ENCODE measurements around the gene CNTNAP2. TPM values are rescaled to one million over a fixed set of nuclear protein-coding genes. Genes with fewer than 3 reads are reported as not detected.

The CNTNAP2 gene
- total and polyA plus RNA-seq, 2 donors (not counting 1 experiment from before 2014, with no cell fraction given), result not detected

DNA sequence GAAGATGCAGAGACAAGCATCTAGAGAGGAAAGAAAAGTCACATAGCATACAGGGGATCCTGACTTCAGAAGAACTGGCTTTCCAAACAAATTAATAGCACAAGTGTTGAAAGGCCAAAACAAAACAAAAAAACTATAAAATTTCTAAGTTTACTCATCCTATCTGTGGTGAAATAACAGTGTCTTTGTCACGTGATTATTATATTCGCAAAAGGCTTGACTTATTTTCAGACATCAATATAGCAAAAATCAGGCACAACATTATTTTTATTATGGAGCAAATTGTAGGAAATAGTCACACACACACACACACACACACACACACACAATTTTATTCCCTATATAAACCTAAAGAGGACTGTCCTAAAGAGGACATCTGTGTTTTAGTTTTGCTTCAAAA, 272.3 kb downstream of the CNTNAP2 start:
- TF ChIP-seq, protein P1, sequence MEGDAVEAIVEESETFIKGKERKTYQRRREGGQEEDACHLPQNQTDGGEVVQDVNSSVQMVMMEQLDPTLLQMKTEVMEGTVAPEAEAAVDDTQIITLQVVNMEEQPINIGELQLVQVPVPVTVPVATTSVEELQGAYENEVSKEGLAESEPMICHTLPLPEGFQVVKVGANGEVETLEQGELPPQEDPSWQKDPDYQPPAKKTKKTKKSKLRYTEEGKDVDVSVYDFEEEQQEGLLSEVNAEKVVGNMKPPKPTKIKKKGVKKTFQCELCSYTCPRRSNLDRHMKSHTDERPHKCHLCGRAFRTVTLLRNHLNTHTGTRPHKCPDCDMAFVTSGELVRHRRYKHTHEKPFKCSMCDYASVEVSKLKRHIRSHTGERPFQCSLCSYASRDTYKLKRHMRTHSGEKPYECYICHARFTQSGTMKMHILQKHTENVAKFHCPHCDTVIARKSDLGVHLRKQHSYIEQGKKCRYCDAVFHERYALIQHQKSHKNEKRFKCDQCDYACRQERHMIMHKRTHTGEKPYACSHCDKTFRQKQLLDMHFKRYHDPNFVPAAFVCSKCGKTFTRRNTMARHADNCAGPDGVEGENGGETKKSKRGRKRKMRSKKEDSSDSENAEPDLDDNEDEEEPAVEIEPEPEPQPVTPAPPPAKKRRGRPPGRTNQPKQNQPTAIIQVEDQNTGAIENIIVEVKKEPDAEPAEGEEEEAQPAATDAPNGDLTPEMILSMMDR (conservative IDR thresholded peaks at IDR 0.05 in 1 of 2, IDR thresholded peaks at IDR 0.05 in 1 of 2; ENCODE audit: low read depth in 1 of 2, low read length in 2 of 2), result no peak
- no peak for TF ChIP-seq EZH2 (IDR thresholded peaks at IDR 0.05; ENCODE audit: low read length, missing control alignments)
- Histone ChIP-seq H3K4me2 (ENCODE audit: extremely low read depth, insufficient read depth, low read length) (no peak overlapping the region), H3K4me1 (ENCODE audit: control insufficient read depth, extremely low read depth, insufficient read depth, low read length) (no peaks in the 10 kb centered on the region), H3K27me3 (ENCODE audit: control insufficient read depth, insufficient read depth, low read length) (no peaks in the 10 kb centered on the region), H3K9me3 (ENCODE audit: control insufficient read depth, insufficient read depth, low read depth, low read length) (no peaks in the 10 kb centered on the region), H3K9ac (ENCODE audit: insufficient read depth, low read length) (no peak overlapping the region), H4K20me1 (ENCODE audit: control insufficient read depth, extremely low read depth, insufficient read depth, low read length) (no peaks in the 10 kb centered on the region), H2AFZ (ENCODE audit: low read length) (no peak overlapping the region), H3K4me3 (replicated peaks in 1 of 4; ENCODE audit: control extremely low read depth in 1 of 4, insufficient read depth in 1 of 4, low read depth in 3 of 4, low read length in 4 of 4) (no peak overlapping the region), H3K79me2 (ENCODE audit: control insufficient read depth, insufficient read depth, low read length) (no peaks in the 10 kb centered on the region), H3K36me3 (ENCODE audit: control insufficient read depth, insufficient read depth, low read length) (no peaks in the 10 kb centered on the region), H3K27ac (ENCODE audit: insufficient read depth, low read length) (no peak overlapping the region)
- no peak for DNase-seq (ENCODE audit: low read depth in 2 of 2)

DNA sequence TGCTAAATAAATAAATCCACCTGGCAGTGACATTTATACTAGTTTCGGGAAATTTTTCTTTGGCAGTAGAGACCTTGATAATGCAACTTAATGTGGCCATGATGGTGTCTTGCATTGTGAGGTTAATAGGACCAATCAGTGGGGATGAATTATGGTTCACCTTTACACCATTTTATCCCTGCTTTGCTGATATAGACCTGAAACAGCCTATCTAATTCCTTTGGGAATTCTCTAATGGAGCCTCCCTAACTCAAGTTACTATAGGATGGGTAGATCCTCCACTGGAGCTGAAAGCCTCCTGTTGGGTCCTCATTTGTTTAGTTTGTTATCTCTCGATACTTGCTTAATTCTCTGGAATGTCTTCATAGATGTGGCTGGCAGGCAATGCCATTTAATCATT, 276.7 kb downstream of the CNTNAP2 start:
- TF ChIP-seq, protein P1 (conservative IDR thresholded peaks at IDR 0.05 in 1 of 2, IDR thresholded peaks at IDR 0.05 in 1 of 2; ENCODE audit: low read depth in 1 of 2, low read length in 2 of 2), result no peak
- no peak for TF ChIP-seq EZH2 (IDR thresholded peaks at IDR 0.05; ENCODE audit: low read length, missing control alignments)

DNA sequence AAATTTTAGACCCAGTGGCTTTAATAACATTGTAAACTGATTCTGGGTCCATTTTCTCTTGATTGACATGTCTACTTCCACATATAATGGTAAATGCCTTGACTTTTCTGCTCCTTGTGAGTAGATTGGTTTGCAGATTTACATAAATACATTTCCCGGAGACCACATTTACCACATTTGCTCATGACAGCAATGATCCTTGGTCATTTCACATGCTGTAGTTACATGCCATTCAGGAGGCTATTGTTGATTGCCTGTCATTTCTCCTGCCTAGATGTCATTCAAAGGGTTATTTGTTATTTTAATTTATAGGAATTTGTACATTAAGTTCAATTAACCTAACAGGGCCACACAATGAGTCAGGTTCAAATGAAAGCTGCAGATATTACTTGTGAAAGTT, 280.5 kb downstream of the CNTNAP2 start:
- Histone ChIP-seq H4K20me1 (ENCODE audit: control insufficient read depth, extremely low read depth, insufficient read depth, low read length) (no peaks in the 10 kb centered on the region), H3K27me3 (ENCODE audit: control insufficient read depth, insufficient read depth, low read length) (no peaks in the 10 kb centered on the region), H3K9ac (ENCODE audit: insufficient read depth, low read length) (no peak overlapping the region), H3K36me3 (ENCODE audit: control insufficient read depth, insufficient read depth, low read length) (no peaks in the 10 kb centered on the region), H3K4me2 (ENCODE audit: extremely low read depth, insufficient read depth, low read length) (no peak overlapping the region), H3K4me3 (replicated peaks in 1 of 4; ENCODE audit: control extremely low read depth in 1 of 4, insufficient read depth in 1 of 4, low read depth in 3 of 4, low read length in 4 of 4) (no peak overlapping the region), H3K79me2 (ENCODE audit: control insufficient read depth, insufficient read depth, low read length) (no peaks in the 10 kb centered on the region), H2AFZ (ENCODE audit: low read length) (no peak overlapping the region), H3K9me3 (ENCODE audit: control insufficient read depth, insufficient read depth, low read depth, low read length) (no peaks in the 10 kb centered on the region), H3K27ac (ENCODE audit: insufficient read depth, low read length) (no peak overlapping the region), H3K4me1 (ENCODE audit: control insufficient read depth, extremely low read depth, insufficient read depth, low read length) (no peaks in the 10 kb centered on the region)
- DNase-seq (ENCODE audit: low read depth in 2 of 2), result no peak
- no peak for TF ChIP-seq EZH2 (IDR thresholded peaks at IDR 0.05; ENCODE audit: low read length, missing control alignments)
- TF ChIP-seq, protein P1 (conservative IDR thresholded peaks at IDR 0.05 in 1 of 2, IDR thresholded peaks at IDR 0.05 in 1 of 2; ENCODE audit: low read depth in 1 of 2, low read length in 2 of 2), result no peak

More for the DNA sequence above, 276.7 kb downstream of the CNTNAP2 start:
- H3K9me3 ChIP-seq (ENCODE audit: control insufficient read depth, insufficient read depth, low read depth, low read length), result no peaks in the 10 kb centered on the region
- H3K36me3 ChIP-seq (ENCODE audit: control insufficient read depth, insufficient read depth, low read length), result no peaks in the 10 kb centered on the region
- no peaks in the 10 kb centered on the region for H3K79me2 ChIP-seq (ENCODE audit: control insufficient read depth, insufficient read depth, low read length)
- H3K4me2 ChIP-seq (ENCODE audit: extremely low read depth, insufficient read depth, low read length), result no peak overlapping the region
- no peak overlapping the region for H3K9ac ChIP-seq (ENCODE audit: insufficient read depth, low read length)
- H4K20me1 ChIP-seq (ENCODE audit: control insufficient read depth, extremely low read depth, insufficient read depth, low read length), result no peaks in the 10 kb centered on the region
- no peak overlapping the region for H2AFZ ChIP-seq (ENCODE audit: low read length)
- no peak for DNase-seq (ENCODE audit: low read depth in 2 of 2)
- no peak overlapping the region for H3K4me3 ChIP-seq (replicated peaks in 1 of 4; ENCODE audit: control extremely low read depth in 1 of 4, insufficient read depth in 1 of 4, low read depth in 3 of 4, low read length in 4 of 4)
- no peak overlapping the region for H3K27ac ChIP-seq (ENCODE audit: insufficient read depth, low read length)
- no peaks in the 10 kb centered on the region for H3K27me3 ChIP-seq (ENCODE audit: control insufficient read depth, insufficient read depth, low read length)
- H3K4me1 ChIP-seq (ENCODE audit: control insufficient read depth, extremely low read depth, insufficient read depth, low read length), result no peaks in the 10 kb centered on the region

All from fibroblast of lung (primary cell).